Ramos (cell line): ENCODE measurements around the gene TBX21.

Experiments used
- in situ Hi-C: fragments of 300-500 bp; cut with MboI; formaldehyde crosslinking; loops from one replicate; pipeline ENCODE4 v1.14.3; 2022; ENCODE audit warnings: low sequenced_read_pairs; ENCODE audit not compliant: unreplicated experiment

The TBX21 gene

GRCh38 chr17:47697906-47698711 lies 34.9 kb upstream of the TBX21 start:
- in situ Hi-C loops = no loop called here

- in situ Hi-C loops = no loop called here
Observed at GRCh38 chr17:47698749-47699535, 34.1 kb upstream of the TBX21 start.

- in situ Hi-C loops = no loop called here
Observed at GRCh38 chr17:47699536-47699840, 33.5 kb upstream of the TBX21 start.

GRCh38 chr17:47700471-47701449 lies 32.3 kb upstream of the TBX21 start:
- in situ Hi-C loops = no loop called here

GRCh38 chr17:47701608-47702007 lies 31.4 kb upstream of the TBX21 start:
- in situ Hi-C loops = no loop called here

- in situ Hi-C loops = no loop called here
Observed at GRCh38 chr17:47702391-47702995, 30.5 kb upstream of the TBX21 start.

- in situ Hi-C loops = no loop called here
Observed at GRCh38 chr17:47703191-47703591, 29.8 kb upstream of the TBX21 start.

GRCh38 chr17:47703671-47704070 lies 29.4 kb upstream of the TBX21 start:
- in situ Hi-C loops = no loop called here

GRCh38 chr17:47704116-47704515 lies 28.9 kb upstream of the TBX21 start:
- in situ Hi-C loops = no loop called here

GRCh38 chr17:47704736-47705135 lies 28.3 kb upstream of the TBX21 start:
- in situ Hi-C loops = no loop called here

- in situ Hi-C loops = no loop called here
Observed at GRCh38 chr17:47705536-47706530, 27.2 kb upstream of the TBX21 start.

GRCh38 chr17:47707056-47707804 lies 25.8 kb upstream of the TBX21 start:
- in situ Hi-C loops = no loop called here

GRCh38 chr17:47707884-47708283 lies 25.2 kb upstream of the TBX21 start:
- in situ Hi-C loops = no loop called here

- in situ Hi-C loops = no loop called here
Observed at GRCh38 chr17:47708312-47708863, 24.6 kb upstream of the TBX21 start.

GRCh38 chr17:47708864-47709541 lies 24.0 kb upstream of the TBX21 start:
- in situ Hi-C loops = no loop called here

- in situ Hi-C loops = no loop called here
Observed at GRCh38 chr17:47709594-47709993, 23.4 kb upstream of the TBX21 start.

- in situ Hi-C loops = no loop called here
Observed at GRCh38 chr17:47711366-47712099, 21.5 kb upstream of the TBX21 start.
